Activated B cell treated with CpG ODN at 0.5 μM for 24 hours (primary cell): ENCODE data around the gene AGAP1. TPM values are rescaled to one million over a fixed set of nuclear protein-coding genes. Genes with fewer than 3 reads are reported as not detected.

Source experiments
- ATAC-seq: fragments of 200-7000 bp; cut with Tn5 transposase; one replicate; pipeline ENCODE4 v1.10.0; 2021; ENCODE audit warnings: low read depth, mild to moderate bottlenecking, moderate library complexity
- CTCF ChIA-PET: fragments of 350-600 bp; sonication (Branson Sonifier 250); formaldehyde crosslinking; loops from one replicate; lab custom pipeline; 2021; ENCODE audit warnings: antibody characterized with exemption; lab: Charles Lee
- POLR2A ChIA-PET: fragments of 350-600 bp; sonication (Branson Sonifier 250); formaldehyde crosslinking; loops from one replicate; lab custom pipeline; 2021; ENCODE audit warnings: antibody characterized with exemption; lab: Charles Lee
- DNase-seq: peaks from one replicate; pipeline ENCODE4 v3.0.0; 2022
- H3K27ac Mint-ChIP-seq: one replicate; pipeline ENCODE4 v1.8.0; 2020; ENCODE audit warnings: mixed read lengths
- H3K27me3 Mint-ChIP-seq: one replicate; pipeline ENCODE4 v1.8.0; 2021; ENCODE audit warnings: mixed read lengths
- H3K36me3 Mint-ChIP-seq: one replicate; pipeline ENCODE4 v1.8.0; 2021; ENCODE audit warnings: low read depth, mixed read lengths
- H3K4me1 Mint-ChIP-seq: one replicate; pipeline ENCODE4 v1.8.0; 2021; ENCODE audit warnings: mixed read lengths
- H3K4me3 Mint-ChIP-seq: one replicate; pipeline ENCODE4 v1.8.0; 2020; ENCODE audit warnings: mild to moderate bottlenecking, mixed read lengths
- H3K9me3 Mint-ChIP-seq: one replicate; pipeline ENCODE4 v1.8.0; 2020; ENCODE audit warnings: mixed read lengths
- CTCF ChIP-seq: fragments of 200-600 bp; IDR thresholded peaks from one replicate; pipeline ENCODE4 v1.8.0; 2022; ENCODE audit warnings: antibody characterized with exemption, mild to moderate bottlenecking
- intact Hi-C: fragments of 100-400 bp; cut with micrococcal nuclease; formaldehyde crosslinking; loops from one replicate; pipeline ENCODE4 v1.15.1; 2024
- total RNA-seq: library from RNA; stranded (reverse); gene quantifications from 2 replicates; pipeline ENCODE4 v1.2.3, GENCODE V29; 2022

The AGAP1 gene
- total RNA-seq, 1 donor from 2014 or later: not detected

GRCh38 chr2:235896061-235896460, 402.2 kb downstream of the AGAP1 start:
- POLR2A ChIA-PET: no interaction called here
- peaks cover 4% of the 10 kb centered on the region for H3K9me3 Mint-ChIP-seq
- ATAC-seq (no peak), DNase-seq (no peak)
- no peaks in the 10 kb centered on the region for H3K27me3 Mint-ChIP-seq
- no peaks in the 10 kb centered on the region for H3K4me1 Mint-ChIP-seq
- no peaks in the 10 kb centered on the region for H3K36me3 Mint-ChIP-seq
- TF ChIP-seq CTCF: no peak
- no peak overlapping the region for H3K4me3 Mint-ChIP-seq
- CTCF ChIA-PET: no interaction called here
- intact Hi-C loops: no loop called here
- no peak overlapping the region for H3K27ac Mint-ChIP-seq

DNA sequence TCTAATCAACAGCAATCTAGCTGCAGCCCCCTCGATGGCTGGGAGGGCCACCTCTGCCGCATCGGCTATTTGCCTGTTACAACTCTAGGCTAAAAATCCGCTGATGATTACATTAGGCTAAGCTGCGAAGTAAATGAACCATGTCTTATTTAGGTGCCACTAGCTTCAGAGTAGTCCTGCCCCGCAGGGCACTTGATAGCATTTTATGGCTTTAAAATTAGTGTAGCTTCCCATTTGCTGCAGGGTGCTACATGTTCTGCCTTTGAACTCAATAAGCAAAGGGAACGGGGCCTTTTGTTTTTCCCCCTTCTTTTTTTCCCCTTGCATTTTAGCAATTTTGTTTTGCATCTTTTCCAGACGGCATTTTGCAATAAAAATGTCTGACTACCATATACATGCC, 404.1 kb downstream of the AGAP1 start:
- Mint-ChIP-seq H3K27me3 (no peaks in the 10 kb centered on the region), H3K4me3 (no peak overlapping the region), H3K9me3 (peaks cover 4% of the 10 kb centered on the region), H3K4me1 (no peaks in the 10 kb centered on the region), H3K27ac (no peak overlapping the region), H3K36me3 (no peaks in the 10 kb centered on the region)
- POLR2A ChIA-PET: no interaction called here
- no peak for TF ChIP-seq CTCF
- CTCF ChIA-PET: no interaction called here
- no peak for DNase-seq
- no peak for ATAC-seq
- intact Hi-C loops: no loop called here

DNA sequence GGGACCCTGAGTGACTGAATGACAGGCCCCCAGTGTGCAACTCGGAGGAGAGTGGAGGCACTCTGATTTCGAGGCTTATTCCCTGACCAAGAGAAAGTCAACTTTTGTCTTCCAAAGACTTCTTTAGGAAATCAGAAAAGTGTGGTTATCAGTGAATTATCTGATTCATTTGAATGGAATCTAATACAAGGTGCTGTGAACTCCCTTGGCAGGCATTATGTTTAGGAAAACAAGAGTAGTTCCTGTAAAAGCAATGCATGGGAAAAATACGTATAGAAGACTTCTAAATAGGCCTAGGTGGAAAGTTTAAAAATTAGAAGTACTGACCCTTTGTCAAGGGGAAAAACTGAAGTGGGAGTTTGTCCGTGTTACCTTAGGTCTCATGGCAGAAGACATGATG, 404.9 kb downstream of the AGAP1 start:
- no peaks in the 10 kb centered on the region for H3K4me1 Mint-ChIP-seq
- H3K27ac Mint-ChIP-seq: no peak overlapping the region
- peaks cover 4% of the 10 kb centered on the region for H3K9me3 Mint-ChIP-seq
- no peak for ATAC-seq
- intact Hi-C loops: no loop called here
- peaks cover 3% of the 10 kb centered on the region for H3K27me3 Mint-ChIP-seq
- DNase-seq: no peak
- ChIA-PET POLR2A (no interaction called here), CTCF (no interaction called here)
- no peak overlapping the region for H3K4me3 Mint-ChIP-seq
- no peaks in the 10 kb centered on the region for H3K36me3 Mint-ChIP-seq
- TF ChIP-seq CTCF: no peak

GRCh38 chr2:235900631-235901030, 406.8 kb downstream of the AGAP1 start:
- Mint-ChIP-seq H3K27ac (no peak overlapping the region), H3K27me3 (peaks cover 3% of the 10 kb centered on the region), H3K36me3 (no peaks in the 10 kb centered on the region), H3K4me3 (no peak overlapping the region), H3K4me1 (no peaks in the 10 kb centered on the region), H3K9me3 (peaks cover 4% of the 10 kb centered on the region)
- intact Hi-C loops: no loop called here
- POLR2A ChIA-PET: no interaction called here
- ATAC-seq (no peak), DNase-seq (no peak)
- CTCF ChIA-PET: no interaction called here
- no peak for TF ChIP-seq CTCF

DNA sequence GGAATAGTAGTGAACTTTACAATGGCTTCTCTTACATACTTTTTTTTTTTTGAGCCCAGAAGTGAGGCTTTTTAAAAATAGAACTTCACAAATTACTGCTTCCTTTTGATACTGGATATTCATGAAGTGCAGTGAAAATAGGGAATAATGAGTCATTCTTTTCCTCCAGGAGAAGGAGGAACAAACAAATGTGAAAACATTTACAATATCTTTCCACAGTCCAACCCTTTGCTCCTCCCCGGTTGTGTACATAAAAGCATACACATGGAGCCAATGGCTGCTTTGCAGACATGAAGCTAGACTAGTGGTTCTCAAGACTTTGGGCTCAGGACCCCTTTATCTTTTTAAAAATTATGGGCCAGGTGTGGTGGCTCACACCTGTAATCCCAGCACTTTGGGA, 407.4 kb downstream of the AGAP1 start:
- peaks cover under 1% of the 10 kb centered on the region for H3K9me3 Mint-ChIP-seq
- intact Hi-C loops: no loop called here
- CTCF ChIA-PET: no interaction called here

More for the DNA sequence above, 407.4 kb downstream of the AGAP1 start:
- Mint-ChIP-seq H3K4me3 (no peak overlapping the region), H3K27ac (no peak overlapping the region), H3K27me3 (peaks cover 3% of the 10 kb centered on the region), H3K36me3 (no peaks in the 10 kb centered on the region), H3K4me1 (no peaks in the 10 kb centered on the region)
- no peak for DNase-seq
- TF ChIP-seq CTCF: no peak
- POLR2A ChIA-PET: no interaction called here
- ATAC-seq: no peak
